GM18519 (cell line): Measurements from ENCODE around the gene RTN4RL1.

ENCODE experiments used
- ATAC-seq: cut with Tn5 transposase; IDR thresholded peaks from one replicate; pipeline ENCODE4 v1.9.1; 2021; ENCODE audit warnings: mild to moderate bottlenecking, moderate library complexity; ENCODE audit not compliant: unreplicated experiment, low FRiP score

The RTN4RL1 gene

GRCh38 chr17:1958134-1958881, 66.8 kb downstream of the RTN4RL1 start:
- no peak for ATAC-seq

GRCh38 chr17:1957037-1957436, 68.1 kb downstream of the RTN4RL1 start:
- no peak for ATAC-seq

DNA sequence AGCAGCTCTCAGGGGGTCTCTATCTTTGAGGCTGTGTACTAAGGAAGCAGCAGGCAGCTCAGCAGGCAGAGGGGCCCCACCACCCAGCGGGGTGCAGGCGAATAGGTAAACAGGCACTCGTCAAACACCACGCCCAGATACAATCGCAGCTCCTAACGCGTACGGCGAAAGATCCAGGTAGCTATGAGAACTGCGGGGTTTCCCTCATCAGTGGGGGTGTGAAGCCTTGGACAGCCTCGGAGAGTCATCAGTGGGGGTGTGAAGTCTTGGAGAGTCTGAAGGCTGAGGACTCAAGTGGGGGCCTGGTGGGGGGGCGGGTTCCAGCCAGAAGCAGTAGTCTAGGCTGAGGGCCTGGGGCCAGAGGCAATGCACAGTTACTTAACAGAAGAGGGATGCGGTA, 69.0 kb downstream of the RTN4RL1 start:
- no peak for ATAC-seq

DNA sequence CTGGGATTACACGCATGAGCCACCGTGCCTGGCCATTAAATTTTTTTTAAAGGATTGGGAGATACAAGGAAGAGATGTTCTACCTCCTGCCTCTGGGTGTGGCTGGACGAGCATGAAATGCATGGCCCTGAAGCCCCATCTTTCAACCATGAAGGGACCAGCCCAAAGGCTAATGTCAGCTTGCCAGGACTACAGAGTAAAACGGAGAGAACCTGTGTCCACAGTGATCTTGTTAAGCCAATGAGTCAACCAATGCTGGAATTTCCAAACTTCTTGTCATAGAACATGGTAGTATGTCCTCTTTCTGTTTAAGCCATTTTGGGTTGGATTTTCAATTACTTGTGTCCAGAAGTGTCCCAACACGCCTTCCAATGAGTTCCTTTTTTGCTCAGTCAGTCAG, 71.3 kb downstream of the RTN4RL1 start:
- ATAC-seq: no peak

GRCh38 chr17:1951920-1952319, 73.2 kb downstream of the RTN4RL1 start:
- no peak for ATAC-seq

- no peak for ATAC-seq
Observed at GRCh38 chr17:1949754-1950153, 75.4 kb downstream of the RTN4RL1 start.

GRCh38 chr17:1948517-1948825, 76.7 kb downstream of the RTN4RL1 start:
- no peak for ATAC-seq

GRCh38 chr17:1947743-1948516, 77.2 kb downstream of the RTN4RL1 start:
- no peak for ATAC-seq

- ATAC-seq: no peak
Observed at GRCh38 chr17:1947229-1947742, 77.8 kb downstream of the RTN4RL1 start.

DNA sequence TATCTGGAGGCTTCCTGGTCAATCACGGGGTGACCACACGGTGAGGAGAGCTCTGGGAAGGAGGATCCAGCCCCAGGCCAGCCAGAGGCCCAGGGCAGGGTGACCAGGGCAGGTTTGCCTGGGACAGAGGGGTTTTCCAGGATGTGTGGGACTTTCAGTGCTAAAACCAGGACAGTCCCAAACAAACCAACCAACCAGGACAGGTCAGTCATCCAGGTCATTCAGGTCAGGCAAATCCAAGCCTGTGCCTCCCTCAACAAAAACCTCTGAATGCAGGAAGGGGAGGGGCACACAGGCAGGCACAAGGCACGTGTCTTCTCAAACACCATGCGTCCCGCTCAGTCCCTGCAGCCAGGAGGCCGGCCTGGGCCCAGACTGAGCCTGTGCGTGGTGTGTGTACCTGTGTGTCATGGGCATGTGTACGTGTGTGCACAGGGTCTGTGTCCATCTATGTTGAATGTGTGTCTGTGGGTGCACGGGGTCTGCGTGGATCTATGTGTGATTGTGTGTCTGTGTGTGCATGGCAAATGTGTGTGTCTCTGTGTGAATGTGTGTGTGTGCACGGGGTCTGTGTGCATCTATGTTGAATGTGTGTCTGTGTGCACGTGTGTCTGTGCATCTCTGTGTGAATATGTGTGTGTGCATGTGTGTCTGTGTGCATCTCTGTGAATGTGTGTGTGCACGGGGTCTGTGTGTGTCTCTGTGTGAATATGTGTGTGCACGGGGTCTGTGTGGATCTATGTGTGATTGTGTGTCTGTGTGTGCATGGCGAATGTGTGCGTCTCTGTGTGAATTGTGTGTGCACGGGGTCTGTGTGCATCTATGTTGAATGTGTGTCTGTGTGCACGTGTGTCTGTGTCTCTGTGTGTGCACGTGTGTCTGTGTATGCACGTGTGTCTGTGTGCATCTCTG, 78.9 kb downstream of the RTN4RL1 start:
- ATAC-seq: no peak

DNA sequence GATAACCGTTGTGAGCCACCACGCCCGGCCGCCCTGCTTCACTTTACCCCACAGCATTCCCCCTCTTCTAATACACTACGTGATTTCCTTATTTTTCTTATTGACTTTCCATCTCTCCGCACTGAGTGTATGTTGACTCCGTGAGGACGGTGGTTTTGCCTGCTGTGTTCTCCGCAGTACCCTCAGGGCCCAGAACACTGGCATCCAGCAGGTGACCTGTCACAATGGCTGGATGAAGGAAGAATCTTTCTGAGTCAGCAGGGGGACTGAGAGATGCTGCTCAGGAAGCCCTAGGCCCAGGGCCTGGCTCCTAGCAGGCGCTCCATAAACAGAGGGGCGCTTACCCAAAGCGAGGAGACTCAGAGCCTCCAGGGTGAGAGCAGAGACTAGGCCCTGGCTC, 79.5 kb downstream of the RTN4RL1 start:
- ATAC-seq: no peak

- ATAC-seq: no peak
Observed at GRCh38 chr17:1943436-1943831, 81.7 kb downstream of the RTN4RL1 start.

- no peak for ATAC-seq
Observed at GRCh38 chr17:1942666-1943435, 82.3 kb downstream of the RTN4RL1 start.

GRCh38 chr17:1942066-1942365, 83.1 kb downstream of the RTN4RL1 start:
- ATAC-seq: no peak

GRCh38 chr17:1941272-1942065, 83.7 kb downstream of the RTN4RL1 start:
- ATAC-seq: no peak

- ATAC-seq: no peak
Observed at GRCh38 chr17:1940810-1941185, 84.3 kb downstream of the RTN4RL1 start.

DNA sequence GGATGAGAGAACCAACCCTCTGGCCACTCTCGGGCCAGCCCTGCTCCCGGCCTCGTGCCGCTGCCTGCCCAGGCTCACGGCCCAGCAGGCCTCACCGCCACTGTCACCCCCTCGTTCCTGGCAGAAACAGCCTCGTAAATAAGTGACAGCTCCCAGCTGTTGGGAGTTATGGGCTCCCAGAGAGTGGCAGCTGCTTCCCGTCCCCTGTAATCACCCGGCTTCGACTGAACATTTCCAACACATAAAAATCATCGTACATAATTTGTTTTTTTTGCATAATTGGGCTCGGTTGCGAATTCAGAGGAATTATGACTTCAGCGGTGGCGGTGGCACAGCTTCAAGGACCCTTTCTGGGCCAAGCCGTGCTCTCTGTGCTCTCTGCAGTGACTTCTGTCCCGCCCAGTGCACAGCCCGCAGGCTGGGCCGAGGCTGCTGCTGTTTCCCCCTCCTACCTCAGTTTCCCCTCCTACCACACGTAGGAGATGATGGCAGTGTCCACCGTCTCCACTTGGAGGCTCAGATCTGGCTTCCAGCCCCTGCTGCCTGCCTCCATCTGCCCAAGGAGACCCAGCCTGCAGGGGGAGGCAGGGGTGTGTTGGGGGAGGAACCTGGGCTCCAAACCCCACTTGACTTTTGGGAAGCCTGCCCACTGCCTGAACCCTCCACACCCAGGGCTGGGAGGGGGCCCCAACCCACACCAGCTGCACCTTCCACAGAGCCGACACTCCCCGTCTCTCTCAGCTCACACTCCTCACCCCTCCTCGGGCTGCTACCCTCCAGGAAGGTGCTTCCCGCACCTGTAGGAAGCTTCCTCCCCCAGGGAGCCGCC, 84.9 kb downstream of the RTN4RL1 start:
- ATAC-seq: no peak

DNA sequence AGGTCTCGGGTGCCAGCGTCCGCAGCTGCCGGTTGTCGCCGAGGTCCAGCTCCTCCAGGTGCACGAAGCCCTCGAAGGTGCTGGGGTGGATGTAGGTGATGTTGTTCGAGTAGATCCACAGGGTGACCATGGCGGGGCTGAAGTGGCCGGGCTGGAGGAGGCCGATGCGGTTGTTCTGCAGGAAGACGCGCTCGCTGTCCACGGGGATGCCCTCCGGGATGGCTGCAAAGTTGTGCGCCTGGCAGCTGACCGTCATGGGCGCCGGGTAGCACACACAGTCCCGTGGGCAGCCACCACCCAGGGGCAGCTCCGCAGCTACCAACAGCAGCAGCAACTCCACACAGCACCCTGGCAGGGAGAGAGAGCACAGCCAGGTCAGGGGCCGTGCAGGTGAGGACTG, 87.7 kb downstream of the RTN4RL1 start:
- no peak for ATAC-seq

- no peak for ATAC-seq
Observed at GRCh38 chr17:1936766-1937165, 88.4 kb downstream of the RTN4RL1 start.
